ENCODE results near the gene OAF.

Gene OAF

DNA sequence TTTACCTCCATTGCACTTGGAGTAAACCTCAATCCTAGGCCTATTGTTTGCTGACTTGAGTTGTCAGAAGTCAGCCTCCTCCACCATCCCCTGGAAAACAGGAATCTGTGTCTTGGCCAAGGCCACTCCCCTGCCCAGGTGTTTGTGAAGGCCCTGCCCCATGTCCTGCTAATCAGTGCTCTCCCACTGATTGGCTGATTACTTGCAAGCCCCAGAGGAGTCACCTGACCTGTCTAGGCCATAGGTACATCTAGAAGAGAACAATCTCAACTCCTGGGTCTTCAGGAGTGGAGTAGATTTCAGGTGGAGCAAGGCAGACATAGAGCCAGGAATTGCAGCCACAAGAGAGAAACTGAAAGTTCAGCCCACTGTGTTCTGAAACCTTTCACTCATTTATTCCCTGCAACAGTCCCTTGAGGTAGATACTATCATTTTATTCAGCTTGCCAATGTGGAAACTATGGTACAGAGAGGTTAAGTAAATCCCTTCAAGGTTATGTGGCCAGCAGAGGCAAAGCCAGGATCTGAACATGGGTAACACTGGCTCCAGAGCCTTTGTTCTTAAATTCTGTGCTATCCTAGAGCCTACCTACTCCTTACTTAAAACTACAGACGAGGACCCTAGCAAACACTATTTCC lies 10.4 kb downstream of the OAF start:
- DNase-seq: no peak

DNA sequence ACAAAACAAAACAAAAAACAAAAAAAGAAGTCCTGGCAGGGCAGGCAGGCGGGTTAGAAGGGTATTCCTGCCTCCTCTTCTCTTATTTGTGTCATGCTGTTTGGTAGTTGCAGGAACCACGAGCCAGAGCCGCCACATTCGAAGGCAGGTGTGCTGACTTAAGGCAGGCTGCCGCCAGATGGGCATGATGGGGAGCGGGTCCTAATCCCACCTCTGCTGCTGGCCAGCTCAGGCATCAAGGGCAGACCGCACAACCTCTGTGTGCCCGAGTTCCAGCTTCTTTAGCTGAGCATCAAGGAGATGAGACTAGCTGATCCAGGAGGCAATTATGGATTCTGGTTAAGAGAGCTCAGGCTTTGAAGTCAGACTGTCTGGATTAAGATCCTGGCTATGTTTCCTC lies 12.1 kb downstream of the OAF start:
- no peak for DNase-seq

DNA sequence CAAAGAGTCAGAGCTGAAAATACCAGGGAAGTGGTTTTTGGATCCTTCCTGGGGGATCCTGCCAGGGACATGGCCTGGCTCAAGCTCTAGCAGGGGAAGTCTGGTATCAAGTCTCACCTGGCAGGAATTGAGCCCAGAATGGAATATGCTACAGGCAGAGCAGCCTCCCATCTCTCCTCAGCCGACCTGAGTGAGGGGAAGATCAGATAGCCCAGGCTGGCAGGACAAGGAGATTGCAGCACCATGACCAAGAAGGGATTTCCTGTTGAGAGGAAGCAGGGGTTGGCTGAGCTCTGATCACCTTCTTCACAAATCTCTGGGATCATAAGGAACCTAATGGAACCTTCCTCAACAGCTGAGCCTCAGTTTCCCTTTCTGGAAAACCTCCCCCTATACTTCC lies 13.0 kb downstream of the OAF start:
- DNase-seq: no peak

DNA sequence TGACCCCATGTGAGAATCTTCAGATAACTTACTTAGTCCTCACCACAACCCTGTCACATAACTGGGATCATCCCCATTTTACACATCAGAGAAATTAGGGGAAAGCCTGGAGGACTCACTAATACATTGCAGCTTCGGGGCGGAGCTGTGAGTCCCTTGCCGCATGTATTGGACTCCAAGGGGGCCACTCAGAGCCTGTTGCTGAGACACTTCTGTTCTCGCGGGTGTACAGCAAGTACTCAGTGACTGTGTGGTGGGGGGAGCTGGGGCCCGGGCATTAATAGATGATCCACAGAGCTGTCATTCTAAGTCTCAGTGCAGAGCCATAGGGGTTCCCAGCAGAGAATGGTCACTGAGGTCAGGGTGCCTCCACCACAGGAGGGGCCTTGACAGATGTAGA lies 13.5 kb downstream of the OAF start:
- no peak for DNase-seq

DNA sequence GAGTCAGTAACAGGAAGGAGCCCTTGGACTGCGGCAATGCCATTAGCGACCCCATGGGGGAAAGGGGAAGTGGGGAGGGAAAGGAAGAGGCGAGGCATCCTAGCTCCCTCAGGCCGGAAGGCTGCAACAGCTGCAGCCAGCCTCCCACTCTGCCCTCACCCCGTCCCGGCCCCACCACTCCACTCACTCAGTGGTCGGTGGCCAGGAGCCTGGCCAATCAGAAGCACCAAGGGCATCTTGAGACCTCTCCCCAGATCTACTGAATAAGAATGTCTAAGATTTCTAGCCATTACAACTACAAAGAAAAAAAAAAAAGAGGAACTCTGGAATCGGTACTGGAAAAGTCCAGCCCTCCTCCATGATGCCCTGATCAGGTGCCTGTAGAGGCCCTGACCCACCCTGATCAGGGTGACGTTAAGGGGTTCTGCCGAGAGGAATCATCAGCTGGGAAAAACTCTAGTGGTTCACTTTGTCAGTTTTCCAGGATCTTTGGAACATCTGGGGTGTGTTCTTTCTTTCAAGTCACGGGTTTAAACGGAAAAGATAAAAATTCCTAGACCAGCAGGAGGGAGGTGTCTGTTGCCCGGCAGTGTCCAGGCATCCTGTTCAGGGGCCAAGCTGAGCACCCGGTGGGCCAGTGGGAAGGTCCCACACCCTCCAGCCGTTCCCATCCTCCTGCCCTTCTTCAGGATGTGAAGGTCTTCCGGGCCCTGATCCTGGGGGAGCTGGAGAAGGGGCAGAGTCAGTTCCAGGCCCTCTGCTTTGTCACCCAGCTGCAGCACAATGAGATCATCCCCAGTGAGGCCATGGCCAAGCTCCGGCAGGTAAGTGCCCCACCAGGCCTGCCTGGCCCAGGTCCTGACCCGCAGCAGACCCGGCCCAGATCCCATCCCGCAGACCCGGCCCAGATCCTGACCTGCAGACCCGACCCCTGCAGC lies 14.4 kb downstream of the OAF start:
- peak in 1 of 56 donors; percentile 18 for DNase-seq

DNA sequence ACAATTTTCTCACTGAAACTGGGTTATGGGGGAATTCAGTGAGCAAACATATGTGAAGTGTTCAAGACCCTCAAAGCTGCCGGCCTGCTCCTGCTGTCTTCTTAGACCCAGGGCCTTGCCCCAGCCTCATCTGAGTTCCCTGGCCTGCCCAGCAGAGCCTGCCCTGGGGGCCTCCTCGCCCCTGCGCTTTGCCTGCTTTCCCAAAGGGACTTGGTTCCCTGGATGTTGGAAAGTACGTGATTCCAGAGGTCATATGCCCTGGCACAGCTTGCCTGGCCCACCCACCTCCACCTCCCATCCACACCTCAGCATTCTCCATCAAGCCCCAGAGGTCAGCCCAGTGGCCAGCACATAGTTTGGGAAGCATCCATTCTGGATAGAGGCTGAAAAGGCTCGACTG lies 15.4 kb downstream of the OAF start:
- DNase-seq: peak in 1 of 56 donors; percentile 36

DNA sequence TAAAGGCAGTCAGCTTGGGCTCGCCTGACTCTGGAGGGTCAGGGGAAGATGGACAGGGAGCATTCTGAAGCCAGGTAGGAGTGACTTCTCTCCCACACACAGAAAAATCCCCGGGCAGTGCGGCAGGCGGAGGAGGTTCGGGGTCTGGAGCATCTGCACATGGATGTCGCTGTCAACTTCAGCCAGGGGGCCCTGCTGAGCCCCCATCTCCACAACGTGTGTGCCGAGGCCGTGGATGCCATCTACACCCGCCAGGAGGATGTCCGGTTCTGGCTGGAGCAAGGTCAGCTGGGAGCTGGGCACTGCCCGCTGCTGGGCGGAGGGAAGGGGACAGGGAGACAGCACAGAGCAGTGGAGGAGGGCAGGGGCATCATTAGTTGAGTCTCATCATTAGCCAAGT lies 15.9 kb downstream of the OAF start:
- DNase-seq: no peak

DNA sequence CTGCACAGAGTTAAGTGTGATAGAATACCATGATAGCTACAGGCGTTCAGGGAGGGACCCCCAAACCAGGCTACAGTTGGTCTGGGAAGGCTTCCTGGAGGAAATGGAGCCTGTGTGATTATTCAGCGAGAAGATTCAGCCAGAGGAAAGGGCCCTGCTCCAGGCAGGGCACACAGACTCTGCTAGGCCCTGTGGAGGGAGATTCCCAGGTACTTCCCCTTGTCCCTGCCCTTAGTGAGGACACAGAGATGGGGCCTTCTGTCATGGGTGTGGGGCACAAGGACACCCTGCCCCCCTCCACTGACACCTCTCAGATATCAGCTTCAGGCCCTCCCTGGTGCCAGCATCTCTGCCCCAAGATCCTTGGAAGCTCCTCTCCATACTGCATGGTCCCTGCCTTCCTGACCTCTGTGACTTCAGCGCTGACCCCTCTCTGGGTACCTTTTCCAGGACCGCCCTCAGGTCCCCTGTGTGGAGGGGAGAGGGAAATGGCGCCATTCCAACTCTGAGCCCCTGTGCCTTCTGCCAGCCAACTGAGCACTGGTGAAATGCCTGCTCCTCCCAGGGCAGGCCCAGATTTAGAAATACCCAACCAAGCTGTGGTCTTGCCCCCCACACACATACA lies 16.5 kb downstream of the OAF start:
- DNase-seq: no peak

DNA sequence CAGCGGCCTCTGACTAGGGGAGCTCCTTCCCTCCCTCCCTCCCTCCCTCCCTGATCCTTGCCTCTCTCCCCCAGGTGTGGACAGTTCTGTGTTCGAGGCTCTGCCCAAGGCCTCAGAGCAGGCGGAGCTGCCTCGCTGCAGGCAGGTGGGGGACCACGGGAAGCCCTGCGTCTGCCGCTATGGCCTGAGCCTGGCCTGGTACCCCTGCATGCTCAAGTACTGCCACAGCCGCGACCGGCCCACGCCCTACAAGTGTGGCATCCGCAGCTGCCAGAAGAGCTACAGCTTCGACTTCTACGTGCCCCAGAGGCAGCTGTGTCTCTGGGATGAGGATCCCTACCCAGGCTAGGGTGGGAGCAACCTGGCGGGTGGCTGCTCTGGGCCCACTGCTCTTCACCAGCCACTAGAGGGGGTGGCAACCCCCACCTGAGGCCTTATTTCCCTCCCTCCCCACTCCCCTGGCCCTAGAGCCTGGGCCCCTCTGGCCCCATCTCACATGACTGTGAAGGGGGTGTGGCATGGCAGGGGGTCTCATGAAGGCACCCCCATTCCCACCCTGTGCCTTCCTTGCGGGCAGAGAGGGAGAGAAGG lies 18.1 kb downstream of the OAF start:
- no peak for DNase-seq

DNA sequence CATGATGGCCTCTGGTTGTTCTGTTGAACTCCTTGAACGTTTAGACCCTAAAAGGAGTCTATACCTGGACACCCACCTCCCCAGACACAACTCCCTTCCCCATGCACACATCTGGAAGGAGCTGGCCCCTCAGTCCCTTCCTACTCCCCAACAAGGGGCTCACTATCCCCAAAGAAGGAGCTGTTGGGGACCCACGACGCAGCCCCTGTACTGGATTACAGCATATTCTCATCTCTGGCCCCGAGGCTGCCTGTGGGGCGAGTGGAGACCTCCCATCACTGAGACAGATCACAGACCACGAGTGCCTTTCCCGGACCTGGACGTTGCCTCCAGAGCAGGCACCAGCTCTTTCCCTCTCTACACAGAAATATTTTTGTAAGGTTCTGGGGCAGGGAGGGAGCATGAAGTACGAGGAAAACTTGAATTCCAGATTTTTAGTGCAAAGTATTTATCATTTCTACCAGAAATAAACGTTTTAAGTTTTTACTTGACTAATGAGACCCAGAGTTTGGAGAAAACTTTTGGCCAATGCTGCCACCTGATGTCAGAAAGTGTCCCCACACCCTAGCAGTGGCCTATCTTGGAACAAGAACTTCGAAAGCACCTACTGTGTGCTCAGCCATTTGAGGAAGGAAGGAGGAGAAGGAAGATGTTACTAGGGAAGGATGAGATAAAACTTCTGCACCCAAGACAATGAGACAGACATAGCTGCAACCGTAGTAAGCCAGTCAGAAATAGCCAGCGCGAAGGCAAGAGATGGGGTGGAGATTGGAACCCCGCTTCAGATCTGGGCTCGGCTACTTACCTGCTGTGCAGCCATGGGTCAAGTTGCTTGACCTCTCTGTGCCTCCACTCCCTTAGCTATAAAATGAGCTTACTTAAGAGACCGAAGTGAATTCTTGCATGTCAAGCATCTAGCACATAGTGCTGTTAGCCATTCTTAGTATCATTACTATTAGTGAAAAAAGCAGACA lies 18.9 kb downstream of the OAF start:
- DNase-seq: peak in 16 of 56 donors; percentile 8 to 65 (median 22)

DNA sequence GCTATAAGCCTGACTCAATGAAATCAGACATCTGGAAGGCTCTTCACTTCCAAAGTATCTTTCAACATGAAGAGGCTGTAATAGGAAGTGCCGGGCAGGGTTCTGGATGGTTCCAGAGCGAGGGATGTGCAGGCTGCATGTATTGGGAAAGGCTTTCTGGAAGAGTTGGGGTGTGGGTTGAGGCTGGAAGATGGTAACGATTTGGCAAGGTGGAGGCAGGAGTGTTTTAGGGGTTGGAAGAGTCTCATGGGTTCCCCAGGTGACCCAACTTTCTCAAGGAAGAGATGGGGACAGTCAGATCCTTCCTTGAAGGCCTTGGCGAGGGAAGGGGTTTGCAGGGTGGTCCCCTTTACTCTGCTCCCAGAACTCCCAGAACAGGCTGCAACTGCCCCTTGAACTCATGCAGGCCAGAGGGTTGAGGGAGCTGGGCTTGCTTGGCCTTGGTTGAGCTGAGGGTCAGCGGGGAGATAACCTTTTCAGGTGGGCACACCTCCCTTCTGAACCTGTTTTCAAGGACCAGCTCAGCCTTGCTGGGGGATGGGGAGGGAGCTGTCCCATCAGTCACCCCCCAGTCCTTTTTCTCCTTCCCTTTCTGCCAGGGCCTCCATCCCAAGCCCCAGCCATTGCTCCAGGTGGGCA lies 19.7 kb downstream of the OAF start:
- DNase-seq: no peak

DNA sequence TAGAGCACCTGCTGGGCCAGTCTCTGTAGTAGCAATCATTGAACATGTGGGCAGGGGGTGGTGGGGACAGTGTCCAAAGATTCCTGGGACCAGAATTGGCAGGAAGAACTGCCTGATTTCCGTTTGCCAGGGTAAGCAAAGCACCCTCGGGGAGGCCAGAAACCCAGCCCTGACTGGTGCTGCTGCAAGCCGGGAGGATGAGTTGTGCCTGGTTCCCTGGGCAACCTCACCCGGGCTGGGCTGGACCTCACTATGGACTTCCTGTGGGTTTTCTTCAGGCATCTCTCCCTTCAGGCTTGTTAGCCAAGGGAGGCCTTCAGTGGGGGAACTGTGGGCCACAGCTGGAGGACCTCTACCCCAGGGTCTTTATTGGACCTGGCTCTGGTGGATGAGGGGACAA lies 21.1 kb downstream of the OAF start:
- DNase-seq: no peak

DNA sequence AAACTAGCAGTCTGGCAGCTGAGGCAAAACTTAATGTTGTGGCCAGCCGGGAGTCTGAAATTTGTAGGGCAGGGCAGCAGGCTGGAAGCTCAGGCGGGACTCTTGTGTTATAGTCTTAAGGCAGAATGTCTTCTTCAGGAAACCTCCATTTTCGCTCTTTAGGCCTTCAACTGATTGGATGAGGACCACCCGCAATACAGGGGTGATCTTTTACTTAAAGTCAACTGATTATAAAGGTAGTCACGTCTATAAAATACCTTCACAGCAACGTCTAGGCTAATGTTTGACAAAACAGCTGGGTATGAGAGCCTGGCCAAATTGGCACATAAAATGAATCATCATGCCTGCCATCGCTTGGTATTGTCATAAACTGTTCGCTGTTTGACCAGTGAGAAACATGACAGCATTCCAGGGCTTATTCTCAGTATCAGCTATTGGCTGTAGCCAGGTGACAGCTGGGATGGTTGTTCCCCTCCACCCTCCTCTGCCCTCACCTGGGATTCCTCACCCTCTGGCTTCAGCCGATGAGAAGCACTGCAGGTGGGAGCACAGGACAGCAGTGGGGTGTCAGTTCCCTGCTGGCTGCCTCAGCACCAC lies 22.5 kb downstream of the OAF start:
- DNase-seq: no peak

DNA sequence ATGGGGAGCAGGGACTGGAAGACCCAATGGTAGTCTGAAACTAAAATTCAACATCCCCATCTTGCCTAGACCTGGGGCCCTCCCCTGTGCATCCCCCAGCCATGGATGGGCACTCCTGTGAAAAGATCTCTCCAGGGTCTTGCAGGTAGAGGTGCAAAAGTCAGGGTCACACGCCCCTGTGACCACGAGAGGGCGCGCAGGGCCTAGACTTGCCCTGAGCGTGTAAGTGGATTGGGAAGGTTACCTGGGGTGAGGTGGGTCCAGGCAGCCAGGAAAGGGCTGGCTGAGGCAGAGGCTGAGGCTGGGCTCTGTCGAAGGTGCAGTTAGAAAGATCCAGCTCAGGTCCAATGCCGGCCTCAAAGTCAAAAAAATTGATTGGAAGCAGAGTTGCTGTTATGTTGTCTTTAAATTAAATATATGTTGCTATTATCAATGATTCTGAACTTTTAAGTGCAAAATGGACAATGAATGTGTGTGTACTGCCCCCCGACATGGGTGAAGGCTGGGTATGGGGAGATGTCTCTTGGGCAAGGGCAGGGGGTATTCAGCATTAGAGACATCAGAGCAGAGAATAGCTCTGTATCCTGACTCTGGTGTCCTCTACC lies 24.3 kb downstream of the OAF start:
- DNase-seq: peak in 16 of 56 donors; percentile 7 to 61 (median 18)

DNA sequence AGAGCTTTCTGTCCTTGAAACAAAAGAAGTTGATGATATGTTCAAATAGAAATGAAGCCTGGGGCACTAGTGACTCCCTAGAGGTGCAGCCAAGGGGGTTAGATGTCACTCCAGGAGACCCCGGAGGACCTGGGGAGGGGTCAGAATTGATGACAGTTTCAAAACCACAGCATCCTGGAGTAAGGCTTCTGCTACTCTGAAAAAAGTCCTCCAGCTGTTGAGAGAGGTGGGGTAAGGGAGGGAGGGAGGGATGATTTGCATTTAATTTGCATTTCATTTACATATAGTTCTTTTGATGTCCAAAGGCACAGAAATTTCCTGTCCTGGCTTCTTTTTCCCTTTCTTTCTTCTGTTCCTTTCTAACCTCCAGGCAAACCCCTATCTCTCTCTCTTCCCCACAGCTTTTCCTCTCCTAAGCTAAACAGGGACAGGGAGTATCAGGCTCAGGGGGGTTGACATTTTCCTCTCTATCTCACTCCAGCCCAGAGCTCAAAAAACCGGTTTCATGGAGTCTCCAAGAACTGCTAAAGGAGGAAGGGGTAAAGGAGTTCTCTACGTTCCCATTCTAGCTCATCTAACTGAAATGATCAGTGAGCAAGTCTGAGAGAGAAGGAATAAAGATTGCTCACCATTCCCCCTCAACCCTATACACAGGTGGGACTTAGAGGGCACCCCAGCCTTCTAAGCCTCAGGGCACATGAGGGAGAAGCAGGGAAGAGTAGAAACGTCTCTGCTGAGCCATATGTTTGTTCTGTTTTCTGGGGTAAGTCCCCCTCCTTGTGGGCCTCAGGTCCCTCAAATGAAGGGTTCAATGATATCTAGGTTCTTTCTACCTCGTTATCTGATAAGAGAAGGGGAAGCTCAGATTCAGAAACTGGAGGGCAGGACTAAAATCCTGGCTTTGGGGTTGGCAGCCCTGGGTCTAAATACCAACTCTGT lies 25.6 kb downstream of the OAF start:
- DNase-seq: no peak

DNA sequence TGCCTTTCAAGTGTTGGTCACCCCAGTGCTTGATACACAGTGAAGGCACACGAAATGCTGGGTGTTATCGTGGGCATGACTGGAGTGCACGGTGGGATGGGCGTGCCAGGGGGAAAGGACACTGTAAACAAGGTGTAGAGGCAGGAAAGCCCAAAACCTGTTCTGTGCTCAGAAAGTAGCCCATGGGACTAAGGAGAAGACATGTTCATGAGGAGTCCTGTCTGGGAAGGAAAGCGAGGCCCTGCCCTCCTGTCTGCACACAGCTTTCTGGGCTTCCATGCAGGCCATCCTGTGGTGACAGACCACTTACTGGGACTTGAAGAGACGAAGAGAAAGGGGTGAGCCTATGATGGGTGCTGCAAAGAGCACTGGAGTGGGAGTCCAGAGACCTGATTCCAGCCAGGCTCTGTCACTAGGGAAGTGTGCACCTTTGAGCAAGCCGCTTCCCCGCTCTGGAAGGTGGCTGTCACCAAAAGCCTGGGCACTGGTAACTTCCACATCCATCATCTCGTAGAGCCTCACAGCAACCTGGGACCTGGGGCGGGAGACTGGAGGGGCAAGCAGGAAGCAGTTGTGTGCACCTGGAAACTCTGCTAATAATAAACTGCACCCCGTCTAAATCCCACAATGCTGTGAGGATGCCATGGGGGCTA lies 28.3 kb downstream of the OAF start:
- no peak for DNase-seq
